ENCODE data around the gene BBS9. TPM values are rescaled to one million over a fixed set of nuclear protein-coding genes. Genes with fewer than 3 reads are reported as not detected.

Gene BBS9
- total RNA-seq, 1 experiment from 2014 or later: 4.7 TPM

- Mint-ChIP-seq H3K4me1 (ENCODE audit: low read depth, unreplicated experiment) (no peaks in the 10 kb centered on the region), H3K4me3 (ENCODE audit: unreplicated experiment) (no peak overlapping the region), H3K27ac (ENCODE audit: unreplicated experiment) (no peak overlapping the region), H3K27me3 (ENCODE audit: insufficient read depth, unreplicated experiment) (no peaks in the 10 kb centered on the region), H3K9me3 (ENCODE audit: unreplicated experiment) (no peaks in the 10 kb centered on the region), H3K36me3 (ENCODE audit: insufficient read depth, unreplicated experiment) (no peaks in the 10 kb centered on the region)
- Histone ChIP-seq H3K36me3 (ENCODE audit: control insufficient read depth, insufficient read depth, low read length) (no peaks in the 10 kb centered on the region), H3K27me3 (replicated peaks; ENCODE audit: control insufficient read depth, insufficient read depth, low read length) (no peaks in the 10 kb centered on the region), H3K9me3 (no peaks in the 10 kb centered on the region), H3K4me1 (no peaks in the 10 kb centered on the region), H3K4me3 (ENCODE audit: low read depth, low read length) (no peak overlapping the region)
- intact Hi-C loops (cut with micrococcal nuclease; ENCODE audit: unreplicated experiment): no loop called here
- CTCF ChIA-PET: no interaction called here
- TF ChIP-seq, protein P1, sequence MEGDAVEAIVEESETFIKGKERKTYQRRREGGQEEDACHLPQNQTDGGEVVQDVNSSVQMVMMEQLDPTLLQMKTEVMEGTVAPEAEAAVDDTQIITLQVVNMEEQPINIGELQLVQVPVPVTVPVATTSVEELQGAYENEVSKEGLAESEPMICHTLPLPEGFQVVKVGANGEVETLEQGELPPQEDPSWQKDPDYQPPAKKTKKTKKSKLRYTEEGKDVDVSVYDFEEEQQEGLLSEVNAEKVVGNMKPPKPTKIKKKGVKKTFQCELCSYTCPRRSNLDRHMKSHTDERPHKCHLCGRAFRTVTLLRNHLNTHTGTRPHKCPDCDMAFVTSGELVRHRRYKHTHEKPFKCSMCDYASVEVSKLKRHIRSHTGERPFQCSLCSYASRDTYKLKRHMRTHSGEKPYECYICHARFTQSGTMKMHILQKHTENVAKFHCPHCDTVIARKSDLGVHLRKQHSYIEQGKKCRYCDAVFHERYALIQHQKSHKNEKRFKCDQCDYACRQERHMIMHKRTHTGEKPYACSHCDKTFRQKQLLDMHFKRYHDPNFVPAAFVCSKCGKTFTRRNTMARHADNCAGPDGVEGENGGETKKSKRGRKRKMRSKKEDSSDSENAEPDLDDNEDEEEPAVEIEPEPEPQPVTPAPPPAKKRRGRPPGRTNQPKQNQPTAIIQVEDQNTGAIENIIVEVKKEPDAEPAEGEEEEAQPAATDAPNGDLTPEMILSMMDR (IDR thresholded peaks at IDR 0.05; ENCODE audit: insufficient read depth in 1 of 2, low read depth in 1 of 2, low read length in 1 of 2, severe bottlenecking in 1 of 2, unreplicated experiment in 1 of 2): no peak
- BruUV-seq (replicated peaks): no TSS peak
- POLR2A ChIA-PET: no interaction called here
- no peak for DNase-seq
Observed at GRCh38 chr7:33221390-33221789, 92.0 kb downstream of the BBS9 start.

- intact Hi-C loops (cut with micrococcal nuclease; ENCODE audit: unreplicated experiment): no loop called here
- no peaks in the 10 kb centered on the region for H3K4me1 ChIP-seq
- H3K4me3 Mint-ChIP-seq (ENCODE audit: unreplicated experiment): no peak overlapping the region
- no peaks in the 10 kb centered on the region for H3K36me3 Mint-ChIP-seq (ENCODE audit: insufficient read depth, unreplicated experiment)
- H3K4me1 Mint-ChIP-seq (ENCODE audit: low read depth, unreplicated experiment): no peaks in the 10 kb centered on the region
- no peak overlapping the region for H3K27ac Mint-ChIP-seq (ENCODE audit: unreplicated experiment)
- no peaks in the 10 kb centered on the region for H3K9me3 ChIP-seq
- CTCF ChIA-PET: no interaction called here
- no peaks in the 10 kb centered on the region for H3K9me3 Mint-ChIP-seq (ENCODE audit: unreplicated experiment)
- DNase-seq: no peak
- no peaks in the 10 kb centered on the region for H3K27me3 Mint-ChIP-seq (ENCODE audit: insufficient read depth, unreplicated experiment)
- POLR2A ChIA-PET: no interaction called here
- H3K4me3 ChIP-seq (ENCODE audit: low read depth, low read length): no peak overlapping the region
- no TSS peak for BruUV-seq (replicated peaks)
- no peaks in the 10 kb centered on the region for H3K36me3 ChIP-seq (ENCODE audit: control insufficient read depth, insufficient read depth, low read length)
- TF ChIP-seq, protein P1 (IDR thresholded peaks at IDR 0.05; ENCODE audit: insufficient read depth in 1 of 2, low read depth in 1 of 2, low read length in 1 of 2, severe bottlenecking in 1 of 2, unreplicated experiment in 1 of 2): no peak
- H3K27me3 ChIP-seq (replicated peaks; ENCODE audit: control insufficient read depth, insufficient read depth, low read length): no peaks in the 10 kb centered on the region
Observed at GRCh38 chr7:33232632-33233145, 103.3 kb downstream of the BBS9 start.

GRCh38 chr7:33233659-33234058 is 104.3 kb downstream of the BBS9 start:
- intact Hi-C loops (cut with micrococcal nuclease; ENCODE audit: unreplicated experiment): no loop called here
- Histone ChIP-seq H3K4me1 (no peaks in the 10 kb centered on the region), H3K9me3 (no peaks in the 10 kb centered on the region), H3K4me3 (ENCODE audit: low read depth, low read length) (no peak overlapping the region), H3K36me3 (ENCODE audit: control insufficient read depth, insufficient read depth, low read length) (no peaks in the 10 kb centered on the region), H3K27me3 (replicated peaks; ENCODE audit: control insufficient read depth, insufficient read depth, low read length) (no peaks in the 10 kb centered on the region)
- no peak overlapping the region for H3K27ac Mint-ChIP-seq (ENCODE audit: unreplicated experiment)
- no peaks in the 10 kb centered on the region for H3K4me1 Mint-ChIP-seq (ENCODE audit: low read depth, unreplicated experiment)
- H3K4me3 Mint-ChIP-seq (ENCODE audit: unreplicated experiment): no peak overlapping the region
- peaks cover 2% of the 10 kb centered on the region for H3K27me3 Mint-ChIP-seq (ENCODE audit: insufficient read depth, unreplicated experiment)
- CTCF ChIA-PET: no interaction called here
- POLR2A ChIA-PET: no interaction called here
- BruUV-seq (replicated peaks): no TSS peak
- H3K9me3 Mint-ChIP-seq (ENCODE audit: unreplicated experiment): no peaks in the 10 kb centered on the region
- no peak for DNase-seq
- no peaks in the 10 kb centered on the region for H3K36me3 Mint-ChIP-seq (ENCODE audit: insufficient read depth, unreplicated experiment)
- TF ChIP-seq, protein P1 (IDR thresholded peaks at IDR 0.05; ENCODE audit: insufficient read depth in 1 of 2, low read depth in 1 of 2, low read length in 1 of 2, severe bottlenecking in 1 of 2, unreplicated experiment in 1 of 2): no peak
